GM12874 (cell line): ENCODE data around the gene PXMP2.

ENCODE experiments used
- TF ChIP-seq, protein P1 (sequence below): IDR thresholded peaks from 2 replicates; pipeline ENCODE4 v1.5.1; 2011; ENCODE audit warnings: low read depth, mild to moderate bottlenecking, control low read depth, low read length, moderate library complexity; ENCODE audit not compliant: insufficient read depth

The PXMP2 gene

GRCh38 chr12:132703641-132704040, 16.3 kb downstream of the PXMP2 start:
- TF ChIP-seq, protein P1, sequence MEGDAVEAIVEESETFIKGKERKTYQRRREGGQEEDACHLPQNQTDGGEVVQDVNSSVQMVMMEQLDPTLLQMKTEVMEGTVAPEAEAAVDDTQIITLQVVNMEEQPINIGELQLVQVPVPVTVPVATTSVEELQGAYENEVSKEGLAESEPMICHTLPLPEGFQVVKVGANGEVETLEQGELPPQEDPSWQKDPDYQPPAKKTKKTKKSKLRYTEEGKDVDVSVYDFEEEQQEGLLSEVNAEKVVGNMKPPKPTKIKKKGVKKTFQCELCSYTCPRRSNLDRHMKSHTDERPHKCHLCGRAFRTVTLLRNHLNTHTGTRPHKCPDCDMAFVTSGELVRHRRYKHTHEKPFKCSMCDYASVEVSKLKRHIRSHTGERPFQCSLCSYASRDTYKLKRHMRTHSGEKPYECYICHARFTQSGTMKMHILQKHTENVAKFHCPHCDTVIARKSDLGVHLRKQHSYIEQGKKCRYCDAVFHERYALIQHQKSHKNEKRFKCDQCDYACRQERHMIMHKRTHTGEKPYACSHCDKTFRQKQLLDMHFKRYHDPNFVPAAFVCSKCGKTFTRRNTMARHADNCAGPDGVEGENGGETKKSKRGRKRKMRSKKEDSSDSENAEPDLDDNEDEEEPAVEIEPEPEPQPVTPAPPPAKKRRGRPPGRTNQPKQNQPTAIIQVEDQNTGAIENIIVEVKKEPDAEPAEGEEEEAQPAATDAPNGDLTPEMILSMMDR, result no peak

- TF ChIP-seq, protein P1, result no peak
These were observed 19.9 kb downstream of the PXMP2 start for GRCh38 chr12:132707241-132707640.

DNA sequence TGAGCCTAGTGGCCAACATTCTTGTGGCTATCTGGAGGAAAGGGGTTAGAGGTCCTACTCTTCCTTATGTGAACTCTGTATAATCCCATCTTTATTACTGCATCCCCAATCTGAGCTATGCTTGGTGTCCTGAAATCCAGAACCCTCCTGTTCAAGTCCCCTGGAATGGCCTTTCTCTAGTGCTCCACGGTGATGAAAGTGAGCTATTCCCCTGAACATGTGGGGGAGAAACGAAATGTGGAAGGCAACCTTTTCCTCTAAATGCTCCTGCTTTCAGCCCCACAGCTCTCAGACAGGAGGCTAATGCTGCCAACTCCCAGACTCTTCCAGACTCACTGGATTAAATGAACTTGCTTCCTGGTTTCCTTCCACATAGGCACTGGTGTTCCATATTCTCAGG, 20.8 kb downstream of the PXMP2 start:
- TF ChIP-seq, protein P1, result no peak

- TF ChIP-seq, protein P1, result no peak
These were observed 22.6 kb downstream of the PXMP2 start for GRCh38 chr12:132710043-132710404.

DNA sequence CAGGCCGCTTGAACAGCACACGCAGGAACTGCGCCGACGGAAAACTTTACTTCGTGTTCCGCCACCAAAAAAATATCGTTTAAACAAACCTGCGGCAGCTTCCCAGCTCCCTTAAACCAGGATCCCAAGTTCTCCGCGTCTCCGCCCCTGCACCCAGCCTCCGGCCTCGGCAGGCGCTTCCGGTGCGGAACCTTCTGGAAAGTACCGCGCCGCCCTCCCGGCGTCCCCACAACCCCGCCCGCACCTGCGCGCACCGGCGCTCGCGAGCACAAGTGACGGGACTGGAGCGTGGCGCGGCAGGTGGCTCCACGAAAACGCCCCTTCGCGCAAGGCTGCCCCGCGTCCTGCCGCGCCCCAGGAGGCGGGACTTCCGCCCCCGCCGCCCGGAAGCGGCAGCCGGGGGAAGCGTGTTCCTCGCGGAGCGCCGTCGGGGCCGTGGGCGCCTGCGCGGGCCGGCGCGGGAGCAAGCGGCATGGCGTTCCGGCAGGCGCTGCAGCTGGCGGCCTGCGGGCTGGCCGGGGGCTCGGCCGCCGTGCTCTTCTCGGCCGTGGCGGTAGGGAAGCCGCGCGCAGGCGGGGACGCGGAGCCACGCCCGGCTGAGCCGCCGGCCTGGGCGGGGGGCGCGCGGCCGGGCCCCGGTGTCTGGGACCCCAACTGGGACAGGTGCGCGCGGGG, 23.2 kb downstream of the PXMP2 start, which contains the start of gene PGAM5:
TSS of gene PGAM5 (plus strand) at position 438 of the 675 bp plus-strand sequence. CDS start at position 473, 35 bp downstream.
- TF ChIP-seq, protein P1, result no peak

- TF ChIP-seq, protein P1, result no peak
These were observed 23.9 kb downstream of the PXMP2 start for GRCh38 chr12:132711080-132711843.

DNA sequence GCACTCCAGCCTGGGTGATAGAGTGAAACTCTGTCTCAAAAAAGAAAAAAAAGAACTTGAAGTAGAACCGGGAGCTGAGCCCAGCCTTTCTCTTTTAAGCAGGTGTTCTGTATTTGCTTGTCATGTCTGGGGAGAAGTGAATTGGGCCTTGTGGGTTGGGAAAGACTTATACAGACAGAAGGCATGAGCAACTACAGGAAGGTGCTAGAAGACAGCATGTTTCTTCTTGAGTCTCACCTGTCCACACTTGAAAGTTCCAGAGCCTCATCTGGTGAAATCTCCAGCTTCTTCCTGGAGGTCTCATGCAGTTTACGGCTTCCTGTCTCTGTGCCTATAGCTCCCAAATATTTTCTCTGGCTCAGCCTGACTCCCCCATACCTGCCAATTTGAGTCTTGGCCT, 25.7 kb downstream of the PXMP2 start:
- TF ChIP-seq, protein P1, result no peak
